HepG2 (cell line): ENCODE results near the gene MYO18A. TPM values are rescaled to one million over a fixed set of nuclear protein-coding genes. Genes with fewer than 3 reads are reported as not detected.
A peak's percentile ranks its signal among the peaks of the same experiment; 100 is the strongest.

Experiments used
- ATAC-seq: fragments of 200-7000 bp; cut with Tn5 transposase; 3 replicates; pipeline ENCODE4 v1.9.1; 2020; ENCODE audit warnings: mild to moderate bottlenecking, moderate library complexity
- BruUV-seq: library from RNA; stranded (reverse); fragments of 400-500 nt; replicated peaks from 2 replicates; lab custom pipeline; 2021; lab: Mats Ljungman, UMichigan
- CTCF ChIA-PET: fragments of 300-600 bp; formaldehyde crosslinking; extraction: SDS; loops from one replicate; lab custom pipeline; 2021; ENCODE audit warnings: low total read pairs, inconsistent platforms, low intra/inter-chr PET ratio; lab: Yijun Ruan, JAX
- POLR2A ChIA-PET: fragments of 350-600 bp; sonication (Branson Sonifier 250); formaldehyde crosslinking; loops from one replicate; lab custom pipeline; 2020; ENCODE audit warnings: antibody characterized with exemption, inconsistent platforms; lab: Yijun Ruan, JAX
- DNase-seq: peaks from one replicate; pipeline ENCODE4 v3.0.0-alpha.2; 2015; ENCODE audit warnings: low spot score
- FAIRE-seq: peaks from 3 replicates; lab custom pipeline; 2011; peaks lifted over from hg19 to GRCh38; lab: Jason Lieb, UNC
- H2AFZ ChIP-seq: one replicate; pipeline ENCODE4 v1.6.1; 2011; ENCODE audit warnings: low read length, inconsistent platforms
- H3K27ac ChIP-seq: fragments of 300-600 bp; 3 replicates; pipeline ENCODE4 v1.8.0; 2011; ENCODE audit warnings: mixed run types, mild to moderate bottlenecking, mixed read lengths, low read length, inconsistent platforms; ENCODE audit not compliant: insufficient read depth; ENCODE audit errors: extremely low read length
- H3K27me3 ChIP-seq, 2 experiments: fragments of 200-600 bp in 1 of 2; 2 replicates in 1 of 2; 3 replicates in 1 of 2; pipeline versions ENCODE4 v1.6.0 to v1.8.0; 2011; ENCODE audit warnings: low read length in 2 of 2, mild to moderate bottlenecking in 2 of 2, moderate library complexity in 2 of 2, inconsistent platforms in 1 of 2; ENCODE audit not compliant: insufficient read depth in 2 of 2, control insufficient read depth in 1 of 2
- H3K36me3 ChIP-seq, 2 experiments: fragments of 200-600 bp in 1 of 2; replicated peaks in 1 of 2; 2 replicates in 1 of 2; 3 replicates in 1 of 2; pipeline versions ENCODE4 v1.5.1 to v1.8.0; 2011; ENCODE audit warnings: low read length in 2 of 2, inconsistent platforms in 1 of 2; ENCODE audit not compliant: insufficient read depth in 2 of 2, control insufficient read depth in 1 of 2
- H3K4me1 ChIP-seq: 2 replicates; pipeline ENCODE4 v1.5.1; 2012; ENCODE audit warnings: low read length, inconsistent platforms; ENCODE audit not compliant: insufficient read depth
- H3K4me2 ChIP-seq: 2 replicates; pipeline ENCODE4 v1.6.0; 2011; ENCODE audit warnings: low read depth, low read length, inconsistent platforms
- H3K4me3 ChIP-seq, 3 experiments: fragments of 200-600 bp in 1 of 3; sonication (generic), shearing (Covaris generic) in 1 of 3; replicated peaks in 1 of 3; 2 replicates each; pipeline ENCODE4 v1.5.1; 2011 to 2016; ENCODE audit warnings: low read length in 3 of 3, inconsistent platforms in 2 of 3, low read depth in 2 of 3, mild to moderate bottlenecking in 2 of 3, control low read depth in 1 of 3, mixed read lengths in 1 of 3; ENCODE audit not compliant: insufficient read depth in 1 of 3
- H3K79me2 ChIP-seq: one replicate; pipeline ENCODE4 v1.6.1; 2011; ENCODE audit warnings: low read length, inconsistent platforms; ENCODE audit not compliant: insufficient read depth
- H3K9ac ChIP-seq: 2 replicates; pipeline ENCODE4 v1.6.0; 2011; ENCODE audit warnings: mild to moderate bottlenecking, low read depth, low read length, inconsistent platforms; ENCODE audit not compliant: insufficient read depth
- H3K9me3 ChIP-seq: 2 replicates; pipeline ENCODE4 v1.5.1; 2012; ENCODE audit warnings: mild to moderate bottlenecking, low read length
- H4K20me1 ChIP-seq: 2 replicates; pipeline ENCODE4 v1.6.0; 2011; ENCODE audit warnings: inconsistent platforms, mild to moderate bottlenecking, low read length, moderate library complexity; ENCODE audit not compliant: insufficient read depth
- AGO2 ChIP-seq: fragments of 200-400 bp; formaldehyde crosslinking; optimal IDR thresholded peaks from 2 replicates; pipeline ENCODE3; 2017; ENCODE audit warnings: mild to moderate bottlenecking, low read depth, low read length, moderate library complexity
- SPEN ChIP-seq: sonication (generic); formaldehyde crosslinking; IDR thresholded peaks from 2 replicates; pipeline ENCODE4 v1.5.1; 2020; ENCODE audit warnings: low read depth, mild to moderate bottlenecking, missing genetic modification reagents
- TAF1 ChIP-seq: sonication (generic); formaldehyde crosslinking; IDR thresholded peaks from 2 replicates; pipeline ENCODE4 v1.4.0; 2020; ENCODE audit warnings: missing genetic modification reagents
- ZNF292 ChIP-seq: sonication (generic); formaldehyde crosslinking; IDR thresholded peaks from 2 replicates; pipeline ENCODE4 v1.8.1; 2022; ENCODE audit warnings: mild to moderate bottlenecking, low read depth, missing genetic modification reagents, borderline replicate concordance
- ZNF678 ChIP-seq: sonication (generic); formaldehyde crosslinking; IDR thresholded peaks from 2 replicates; pipeline ENCODE4 v1.4.0; 2020; ENCODE audit warnings: mild to moderate bottlenecking, missing genetic modification reagents
- WGBS: methylation state at CpG from one replicate; pipeline ENCODE4 v1.1.6; 2017; ENCODE audit warnings: low lambda C conversion rate; 5-methylcytosine and 5-hydroxymethylcytosine counted together
- in situ Hi-C: cut with HindIII; loops from 2 replicates; pipeline ENCODE4 v1.10.0; 2017; ENCODE audit warnings: low pct_unique_long_range_greater_than_20kb; ENCODE audit not compliant: extremely low pct_ligation_motif_present
- intact Hi-C: fragments of 100-400 bp; cut with micrococcal nuclease; formaldehyde crosslinking; loops from one replicate; pipeline ENCODE4 v1.10.0; 2022; ENCODE audit not compliant: unreplicated experiment
- polyA plus RNA-seq, 8 experiments: library from polyadenylated mRNA; depleted of rRNA in 3 of 8; stranded (reverse) in 7 of 8; unstranded in 1 of 8; fragments of >200 nt; fragmentation: Illumina TruSeq in 4 of 8; extraction: Trizol in 4 of 8; gene quantifications; 2 replicates each; pipeline versions ENCODE4 v1.2.1 to v1.2.3, GENCODE V29; 2011 to 2016; ENCODE audit warnings: low read depth in 4 of 8, missing spikeins in 1 of 8, mixed read lengths in 1 of 8; ENCODE audit not compliant: insufficient read depth in 1 of 8
- total RNA-seq, 5 experiments: library from RNA; depleted of rRNA; stranded (reverse); fragments of >200 nt; fragmentation: Illumina TruSeq; extraction: Trizol; gene quantifications; 2 replicates each; pipeline ENCODE4 v1.2.3, GENCODE V29; 2016; ENCODE audit warnings: low read depth in 1 of 5
- TF ChIP-seq, protein P1 (sequence below): sonication (generic); formaldehyde crosslinking; IDR thresholded peaks from 2 replicates; pipeline ENCODE4 v1.5.0; 2020; ENCODE audit warnings: missing genetic modification reagents
- TF ChIP-seq, protein P2 (sequence below): sonication (generic); formaldehyde crosslinking; IDR thresholded peaks from 2 replicates; pipeline ENCODE4 v1.8.0; 2022; ENCODE audit warnings: mild to moderate bottlenecking, missing genetic modification reagents; ENCODE audit not compliant: insufficient replicate concordance

The MYO18A gene
- total and polyA plus RNA-seq, 2 of the 13 experiments (the other 11 are each of a cell fraction or from before 2014, with no cell fraction given): 16.8 to 24.8 TPM

DNA sequence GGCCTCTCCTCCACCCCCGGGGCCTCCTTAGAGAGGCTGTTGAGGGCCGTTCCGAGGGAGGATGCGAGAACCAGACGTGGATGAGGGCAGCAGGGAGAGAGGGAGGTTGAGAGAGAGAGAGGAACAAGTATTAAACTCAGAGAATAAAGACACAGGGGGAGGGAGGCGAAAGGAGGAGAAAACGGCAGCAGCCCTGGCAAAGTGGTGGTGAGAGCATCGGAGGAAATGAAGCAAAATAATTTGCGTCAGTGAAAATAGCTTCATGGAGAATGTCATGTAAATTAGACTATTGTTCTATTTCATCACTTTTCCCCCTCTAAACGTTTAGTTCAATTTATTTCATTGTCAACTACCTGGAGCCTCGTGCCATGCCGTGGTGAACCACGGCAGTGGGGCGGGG lies 99.2 kb downstream of the MYO18A start (continued):
- TF ChIP-seq ZNF678 (CRISPR knock-in tag) (no peak), ZNF292 (CRISPR knock-in tag) (no peak), TAF1 (CRISPR knock-in tag) (no peak), SPEN (CRISPR knock-in tag) (no peak)
- TF ChIP-seq, protein P1, sequence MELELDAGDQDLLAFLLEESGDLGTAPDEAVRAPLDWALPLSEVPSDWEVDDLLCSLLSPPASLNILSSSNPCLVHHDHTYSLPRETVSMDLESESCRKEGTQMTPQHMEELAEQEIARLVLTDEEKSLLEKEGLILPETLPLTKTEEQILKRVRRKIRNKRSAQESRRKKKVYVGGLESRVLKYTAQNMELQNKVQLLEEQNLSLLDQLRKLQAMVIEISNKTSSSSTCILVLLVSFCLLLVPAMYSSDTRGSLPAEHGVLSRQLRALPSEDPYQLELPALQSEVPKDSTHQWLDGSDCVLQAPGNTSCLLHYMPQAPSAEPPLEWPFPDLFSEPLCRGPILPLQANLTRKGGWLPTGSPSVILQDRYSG (CRISPR knock-in tag): no peak

DNA sequence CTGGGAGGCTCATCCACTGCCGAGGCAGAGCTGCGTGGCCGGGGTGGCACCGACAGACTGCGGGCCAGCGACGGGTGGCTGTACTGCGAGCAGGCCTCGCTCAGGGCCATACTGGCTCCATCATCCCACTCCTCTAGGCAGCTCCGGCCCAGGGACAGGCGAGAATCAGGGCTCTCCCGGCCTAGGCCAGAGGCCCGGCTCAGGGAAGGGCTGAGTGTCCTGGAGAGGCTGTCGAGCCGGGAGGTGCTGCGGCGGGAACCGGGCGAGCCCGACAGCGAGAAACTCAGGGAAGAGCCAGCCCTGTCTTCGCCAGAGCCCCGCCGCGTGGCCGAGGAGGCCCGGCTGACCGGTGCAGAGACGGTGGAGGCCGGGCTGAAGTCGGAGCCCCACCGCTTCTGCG lies 99.9 kb downstream of the MYO18A start:
- peaks cover 24% of the 10 kb centered on the region for H3K4me1 ChIP-seq
- 97% methylated on average over 13 of the region's 33 CpGs for WGBS
- H4K20me1 ChIP-seq: peaks cover 5% of the 10 kb centered on the region; the same call in 1 of the 2 replicates
- DNase-seq: no peak
- intact Hi-C loops: loop anchor here (10.0 kb wide), 1 partner anchor 64 kb away; no protein-coding TSS in a partner anchor
- H3K27ac ChIP-seq: no peak overlapping the region
- no peak for ATAC-seq
- H3K79me2 ChIP-seq: no peaks in the 10 kb centered on the region
- CTCF ChIA-PET: no interaction called here
- H3K4me3 ChIP-seq: no peak overlapping the region
- no TSS peak for BruUV-seq
- H3K36me3 ChIP-seq: peaks cover 10 to 39% of the 10 kb centered on the region in 2 experiments
- H3K27me3 ChIP-seq: no peaks in the 10 kb centered on the region
- TF ChIP-seq, protein P2, sequence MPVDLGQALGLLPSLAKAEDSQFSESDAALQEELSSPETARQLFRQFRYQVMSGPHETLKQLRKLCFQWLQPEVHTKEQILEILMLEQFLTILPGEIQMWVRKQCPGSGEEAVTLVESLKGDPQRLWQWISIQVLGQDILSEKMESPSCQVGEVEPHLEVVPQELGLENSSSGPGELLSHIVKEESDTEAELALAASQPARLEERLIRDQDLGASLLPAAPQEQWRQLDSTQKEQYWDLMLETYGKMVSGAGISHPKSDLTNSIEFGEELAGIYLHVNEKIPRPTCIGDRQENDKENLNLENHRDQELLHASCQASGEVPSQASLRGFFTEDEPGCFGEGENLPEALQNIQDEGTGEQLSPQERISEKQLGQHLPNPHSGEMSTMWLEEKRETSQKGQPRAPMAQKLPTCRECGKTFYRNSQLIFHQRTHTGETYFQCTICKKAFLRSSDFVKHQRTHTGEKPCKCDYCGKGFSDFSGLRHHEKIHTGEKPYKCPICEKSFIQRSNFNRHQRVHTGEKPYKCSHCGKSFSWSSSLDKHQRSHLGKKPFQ (CRISPR knock-in tag): no peak
- peak; percentile 58 for TF ChIP-seq AGO2
- TF ChIP-seq, all 625 proteins: peak for 1
- POLR2A ChIA-PET: no interaction called here
- no peak overlapping the region for H3K9ac ChIP-seq
- FAIRE-seq: no peak
- in situ Hi-C loops: no loop called here
- no peaks in the 10 kb centered on the region for H3K9me3 ChIP-seq
- H3K4me2 ChIP-seq: no peak overlapping the region
- H2AFZ ChIP-seq: no peak overlapping the region
